Activated T-helper 1 cell treated with anti-CD3 and anti-CD28 coated beads, Interleukin-12 subunit alpha, Interleukin-12 subunit beta, Interleukin-2, Interleukin-4 antibody, amounts not matched to agents 30 ng/mL and 10 ng/mL and 1 ng/mL, durations not matched to agents 14 hours and 24 hours and 36 hours (primary cell): Measurements from ENCODE around the gene PRSS33. TPM values are rescaled to one million over a fixed set of nuclear protein-coding genes. Genes with fewer than 3 reads are reported as not detected.

Experiments used
- DNase-seq: peaks from one replicate; pipeline ENCODE4 v3.0.0; 2021; ENCODE audit warnings: low spot score
- H3K27ac Mint-ChIP-seq: one replicate; pipeline ENCODE4 v1.8.0; 2021; ENCODE audit warnings: mild to moderate bottlenecking, mixed read lengths
- H3K27me3 Mint-ChIP-seq: one replicate; pipeline ENCODE4 v1.8.0; 2022; ENCODE audit warnings: mild to moderate bottlenecking, moderate library complexity, mixed read lengths; ENCODE audit not compliant: insufficient read depth
- H3K36me3 Mint-ChIP-seq: one replicate; pipeline ENCODE4 v1.8.0; 2021; ENCODE audit warnings: low read depth, mixed read lengths
- H3K4me1 Mint-ChIP-seq: one replicate; pipeline ENCODE4 v1.8.0; 2021; ENCODE audit warnings: low read depth, mixed read lengths
- H3K4me3 Mint-ChIP-seq: one replicate; pipeline ENCODE4 v1.8.0; 2021; ENCODE audit warnings: mild to moderate bottlenecking, moderate library complexity, mixed read lengths
- H3K9me3 Mint-ChIP-seq: one replicate; pipeline ENCODE4 v1.8.0; 2021; ENCODE audit warnings: mixed read lengths
- intact Hi-C: fragments of 100-400 bp; cut with micrococcal nuclease; formaldehyde crosslinking; loops from one replicate; pipeline ENCODE4 v1.15.1; 2024
- total RNA-seq: library from RNA; stranded (reverse); gene quantifications from 2 replicates; pipeline ENCODE4 v1.2.3, GENCODE V29; 2022

The PRSS33 gene
- total RNA-seq, 1 donor from 2014 or later, result 0.10 TPM

DNA sequence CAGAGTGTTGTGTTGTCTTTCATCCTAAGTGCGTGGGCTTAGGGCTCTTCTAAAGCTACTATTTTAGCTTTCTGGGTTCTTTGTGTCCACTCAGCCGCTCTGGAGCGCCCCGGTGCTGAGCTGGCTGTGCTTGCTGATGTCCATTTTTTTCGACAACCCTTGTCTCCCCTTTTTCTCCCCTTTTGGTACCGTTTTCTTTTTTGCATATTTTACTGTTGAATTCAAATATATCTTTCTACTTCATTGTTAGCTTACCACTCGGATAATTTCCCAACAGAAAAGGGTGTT lies 33.7 kb downstream of the PRSS33 start:
- Mint-ChIP-seq H3K27me3 (no peaks in the 10 kb centered on the region), H3K27ac (peak overlapping the region; percentile 79), H3K9me3 (no peaks in the 10 kb centered on the region), H3K4me3 (peak overlapping the region; percentile 89), H3K36me3 (peaks cover 48% of the 10 kb centered on the region), H3K4me1 (peaks cover 57% of the 10 kb centered on the region)
- intact Hi-C loops, result loop anchor here (1.0 kb wide), 1 partner anchor 24 kb away; the partner anchor contains the start of gene ELOB
- no peak for DNase-seq

DNA sequence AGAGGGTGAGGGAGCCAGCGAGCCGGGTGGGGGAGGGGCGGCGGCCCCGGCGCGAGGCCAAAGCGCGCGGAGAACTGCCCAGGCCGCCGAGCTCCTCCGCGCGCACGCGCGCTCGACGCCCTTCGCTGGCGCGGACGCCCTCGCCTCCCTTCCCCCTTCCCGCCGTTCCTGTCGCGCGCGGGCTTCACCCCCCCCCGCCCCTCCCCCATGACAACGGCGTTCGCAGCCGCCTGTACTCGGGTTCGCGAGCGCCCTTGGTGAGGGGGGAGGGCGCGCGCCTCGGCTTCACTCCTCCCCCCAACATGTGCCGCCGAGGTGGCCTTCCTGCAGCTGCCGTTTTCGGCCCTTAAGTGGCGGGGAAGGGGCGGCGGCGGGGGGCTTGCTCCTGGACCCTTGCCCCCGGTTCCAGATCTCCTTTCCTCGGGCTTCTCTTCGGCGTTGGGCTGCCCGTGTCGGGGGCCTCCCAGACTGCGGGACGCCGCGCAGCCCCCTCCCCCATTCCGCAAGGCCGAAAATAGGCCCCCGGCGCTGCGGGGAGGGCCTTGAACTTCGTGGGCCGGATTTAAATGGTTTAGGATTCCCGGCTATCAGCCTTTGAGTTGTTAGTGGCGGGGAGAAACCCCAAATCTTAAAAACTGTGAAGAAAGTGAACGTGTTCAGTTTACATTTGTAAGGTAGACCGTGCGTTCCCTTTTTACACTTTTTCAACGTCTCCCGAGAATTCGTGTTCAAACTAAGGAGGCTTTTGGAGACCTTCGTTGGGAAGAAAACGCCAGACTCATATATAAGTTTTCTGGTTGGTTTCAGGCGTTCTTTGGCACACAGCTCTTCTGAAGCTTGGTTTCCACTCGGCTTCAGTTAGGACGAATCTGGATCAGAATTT lies 34.3 kb downstream of the PRSS33 start:
- no peak for DNase-seq
- peaks cover 43% of the 10 kb centered on the region for H3K36me3 Mint-ChIP-seq
- no peaks in the 10 kb centered on the region for H3K27me3 Mint-ChIP-seq
- H3K27ac Mint-ChIP-seq, result peak overlapping the region; percentile 79
- H3K4me3 Mint-ChIP-seq, result peak overlapping the region; percentile 89
- H3K9me3 Mint-ChIP-seq, result no peaks in the 10 kb centered on the region
- intact Hi-C loops, result loop anchor here (1.0 kb wide), 1 partner anchor 24 kb away; the partner anchor contains the start of gene ELOB
- H3K4me1 Mint-ChIP-seq, result peaks cover 57% of the 10 kb centered on the region

GRCh38 chr16:2752035-2752849 lies 35.1 kb downstream of the PRSS33 start, which contains the start of gene SRRM2:
TSS of gene SRRM2 (plus strand) at chr16:2752638. CDS start at chr16:2756365, 3,727 bp downstream.
- Mint-ChIP-seq H3K9me3 (no peaks in the 10 kb centered on the region), H3K27ac (peak within 1 kb of the TSS; percentile 97), H3K4me3 (peak within 1 kb of the TSS; percentile 89), H3K36me3 (peaks cover 36% of the 10 kb centered on the region), H3K4me1 (peaks cover 57% of the 10 kb centered on the region), H3K27me3 (no peaks in the 10 kb centered on the region)
- intact Hi-C loops, result no loop called here
- DNase-seq, result peak; percentile 94

DNA sequence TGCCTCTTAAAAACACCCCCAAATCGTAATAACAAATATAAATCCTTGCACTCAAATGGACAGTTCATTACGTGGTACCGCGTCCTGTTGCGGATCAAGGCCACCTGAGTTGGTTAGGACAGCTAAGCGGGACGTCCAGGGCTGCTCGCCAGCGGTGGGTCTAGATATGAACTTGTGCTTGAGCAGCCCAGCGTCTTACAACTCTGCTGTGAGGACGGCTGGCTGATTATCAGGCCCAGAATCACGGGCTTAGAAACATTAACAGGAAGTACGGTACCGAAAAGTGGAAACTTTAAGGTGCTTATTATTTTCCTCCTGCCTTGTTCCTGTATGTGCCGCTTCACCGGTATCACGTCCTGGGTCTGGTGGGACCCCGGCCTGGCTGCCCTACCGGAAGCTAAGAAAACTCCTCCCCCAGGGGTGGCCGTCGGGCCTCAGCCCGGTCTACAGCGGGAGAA lies 35.8 kb downstream of the PRSS33 start:
- Mint-ChIP-seq H3K4me1 (peaks cover 53% of the 10 kb centered on the region), H3K9me3 (no peaks in the 10 kb centered on the region), H3K27ac (peak overlapping the region; percentile 97), H3K27me3 (no peaks in the 10 kb centered on the region), H3K4me3 (peak overlapping the region; percentile 88), H3K36me3 (peaks cover 31% of the 10 kb centered on the region)
- intact Hi-C loops, result loop anchor here (2.0 kb wide), 1 partner anchor 31 kb away; the partner anchor contains the start of gene PRSS27
- no peak for DNase-seq

DNA sequence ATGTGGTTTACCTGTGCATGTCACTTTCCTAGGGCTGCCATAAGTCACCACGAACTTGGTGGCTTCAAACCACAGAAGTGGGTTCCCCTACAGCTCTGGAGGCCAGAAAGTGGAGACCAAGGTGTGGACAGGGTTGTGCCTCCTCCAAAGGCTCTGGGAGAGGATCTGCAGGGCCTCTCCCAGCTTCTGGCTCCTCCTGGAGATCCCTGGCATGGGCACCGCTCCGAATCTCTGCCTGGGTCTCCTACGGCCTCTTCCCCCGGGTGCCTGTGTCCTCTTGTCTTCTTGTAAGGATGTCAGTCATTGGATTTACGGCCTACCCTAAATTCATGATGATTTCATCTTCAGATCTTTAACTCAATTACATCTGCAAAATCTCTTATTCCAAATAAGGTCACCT lies 37.4 kb downstream of the PRSS33 start:
- peaks cover 18% of the 10 kb centered on the region for H3K36me3 Mint-ChIP-seq
- intact Hi-C loops, result loop anchor here (2.0 kb wide), 1 partner anchor 29 kb away; the partner anchor contains the start of gene PRSS27

GRCh38 chr16:2749476-2749875 lies 37.9 kb downstream of the PRSS33 start:
- no peak for DNase-seq
- peaks cover 33% of the 10 kb centered on the region for H3K4me1 Mint-ChIP-seq
- peaks cover 2% of the 10 kb centered on the region for H3K27me3 Mint-ChIP-seq
- H3K27ac Mint-ChIP-seq, result no peak overlapping the region
- H3K9me3 Mint-ChIP-seq, result no peaks in the 10 kb centered on the region
- peaks cover 15% of the 10 kb centered on the region for H3K36me3 Mint-ChIP-seq
- intact Hi-C loops, result no loop called here
- H3K4me3 Mint-ChIP-seq, result peak overlapping the region; percentile 33

More for the DNA sequence above, 37.4 kb downstream of the PRSS33 start:
- Mint-ChIP-seq H3K4me1 (peaks cover 38% of the 10 kb centered on the region), H3K4me3 (peak overlapping the region; percentile 88), H3K27ac (peak overlapping the region; percentile 97), H3K9me3 (no peaks in the 10 kb centered on the region), H3K27me3 (no peaks in the 10 kb centered on the region)
- no peak for DNase-seq

- H3K27ac Mint-ChIP-seq, result no peak overlapping the region
- H3K27me3 Mint-ChIP-seq, result peaks cover 4% of the 10 kb centered on the region
- peaks cover 11% of the 10 kb centered on the region for H3K36me3 Mint-ChIP-seq
- no peaks in the 10 kb centered on the region for H3K9me3 Mint-ChIP-seq
- intact Hi-C loops, result no loop called here
- H3K4me1 Mint-ChIP-seq, result peaks cover 27% of the 10 kb centered on the region
- H3K4me3 Mint-ChIP-seq, result no peak overlapping the region
- DNase-seq, result no peak
These were observed 38.5 kb downstream of the PRSS33 start for GRCh38 chr16:2748757-2749455.

DNA sequence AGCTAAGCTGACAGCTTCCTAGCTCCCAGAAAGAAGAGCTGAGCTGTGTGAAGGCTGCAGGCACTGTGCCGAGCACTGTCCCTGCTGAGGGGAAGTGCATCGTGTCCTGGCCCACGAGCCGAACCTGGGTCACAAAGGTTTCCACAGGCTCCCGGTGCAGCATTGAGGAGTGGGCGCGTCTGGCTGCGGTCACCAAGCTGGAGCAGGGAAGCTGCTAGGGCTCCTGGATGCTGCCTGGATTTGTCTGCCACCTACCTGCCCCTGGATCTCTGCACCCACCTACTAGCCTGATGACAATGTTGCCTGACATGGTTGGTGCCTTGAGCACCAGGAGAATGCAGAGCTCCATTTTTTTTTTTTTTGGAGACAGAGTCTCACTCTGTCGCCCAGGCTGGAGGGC lies 41.4 kb downstream of the PRSS33 start:
- intact Hi-C loops, result no loop called here
- peaks cover 17% of the 10 kb centered on the region for H3K4me1 Mint-ChIP-seq
- H3K9me3 Mint-ChIP-seq, result no peaks in the 10 kb centered on the region
- no peak for DNase-seq
- peaks cover 2% of the 10 kb centered on the region for H3K36me3 Mint-ChIP-seq
- H3K4me3 Mint-ChIP-seq, result no peak overlapping the region
- no peak overlapping the region for H3K27ac Mint-ChIP-seq
- H3K27me3 Mint-ChIP-seq, result peaks cover 4% of the 10 kb centered on the region

DNA sequence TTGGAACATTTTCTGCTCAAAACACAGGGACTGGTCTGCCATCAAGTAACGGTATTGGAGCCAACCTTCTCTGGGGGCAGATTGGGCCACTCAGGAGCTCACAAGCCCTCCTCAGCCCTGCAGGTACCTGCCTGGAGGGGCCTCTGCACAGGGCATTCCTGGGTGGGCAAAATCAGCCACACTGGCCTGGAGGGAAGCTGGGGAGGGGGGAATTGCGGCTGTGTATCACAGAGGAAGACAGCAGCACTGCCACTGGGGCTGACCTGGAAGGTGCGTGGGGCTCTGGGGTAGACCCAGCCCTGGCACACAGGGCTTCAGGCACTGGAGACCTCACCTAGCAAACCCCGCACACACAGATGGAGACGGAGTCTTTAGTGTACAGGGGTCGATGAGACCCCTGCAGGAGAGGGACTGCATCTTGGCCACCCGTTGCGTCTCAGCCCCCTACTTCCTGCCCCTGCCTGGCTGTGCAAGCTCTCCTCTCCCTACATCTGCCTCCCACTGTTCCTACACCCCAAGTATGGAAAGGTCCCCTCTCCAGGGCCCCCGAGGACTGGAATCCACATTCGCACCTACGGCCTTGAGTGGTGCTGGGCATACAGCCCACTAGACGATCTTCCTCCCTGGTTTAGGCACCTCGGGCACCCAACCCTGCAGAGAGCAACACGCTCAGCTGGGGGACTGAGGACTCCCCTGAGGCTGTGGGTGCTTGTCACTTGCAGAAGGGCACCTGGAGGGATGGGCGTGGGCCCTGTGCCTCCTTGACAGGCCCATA lies 42.1 kb downstream of the PRSS33 start:
- Mint-ChIP-seq H3K27me3 (peaks cover 4% of the 10 kb centered on the region), H3K9me3 (no peaks in the 10 kb centered on the region), H3K36me3 (peaks cover 2% of the 10 kb centered on the region), H3K27ac (no peak overlapping the region), H3K4me1 (peaks cover 10% of the 10 kb centered on the region), H3K4me3 (no peak overlapping the region)
- intact Hi-C loops, result no loop called here
- no peak for DNase-seq

DNA sequence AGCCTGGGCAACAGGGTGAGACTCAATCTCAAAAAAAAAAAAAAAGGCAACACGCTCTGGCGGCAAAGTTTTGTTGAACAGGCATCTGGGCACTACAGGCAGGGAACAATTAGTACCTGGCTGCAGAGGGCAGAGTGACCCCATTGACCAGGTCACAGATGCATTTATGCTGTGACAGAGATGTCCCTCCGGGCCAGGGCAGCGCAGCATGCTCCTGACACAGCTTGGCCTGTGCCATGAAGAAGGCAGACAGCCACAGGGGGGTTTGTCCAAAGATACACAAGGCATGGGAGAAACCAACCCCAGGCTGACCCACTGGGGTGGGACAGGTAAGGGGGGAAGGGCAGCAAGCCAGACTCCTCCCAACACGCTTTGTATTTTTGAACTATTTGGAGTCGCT lies 42.6 kb downstream of the PRSS33 start:
- H3K36me3 Mint-ChIP-seq, result peaks cover 2% of the 10 kb centered on the region
- intact Hi-C loops, result no loop called here
- no peak for DNase-seq
- no peaks in the 10 kb centered on the region for H3K9me3 Mint-ChIP-seq
- no peak overlapping the region for H3K27ac Mint-ChIP-seq
- H3K4me3 Mint-ChIP-seq, result no peak overlapping the region
- peaks cover 4% of the 10 kb centered on the region for H3K27me3 Mint-ChIP-seq
- H3K4me1 Mint-ChIP-seq, result peaks cover 4% of the 10 kb centered on the region

DNA sequence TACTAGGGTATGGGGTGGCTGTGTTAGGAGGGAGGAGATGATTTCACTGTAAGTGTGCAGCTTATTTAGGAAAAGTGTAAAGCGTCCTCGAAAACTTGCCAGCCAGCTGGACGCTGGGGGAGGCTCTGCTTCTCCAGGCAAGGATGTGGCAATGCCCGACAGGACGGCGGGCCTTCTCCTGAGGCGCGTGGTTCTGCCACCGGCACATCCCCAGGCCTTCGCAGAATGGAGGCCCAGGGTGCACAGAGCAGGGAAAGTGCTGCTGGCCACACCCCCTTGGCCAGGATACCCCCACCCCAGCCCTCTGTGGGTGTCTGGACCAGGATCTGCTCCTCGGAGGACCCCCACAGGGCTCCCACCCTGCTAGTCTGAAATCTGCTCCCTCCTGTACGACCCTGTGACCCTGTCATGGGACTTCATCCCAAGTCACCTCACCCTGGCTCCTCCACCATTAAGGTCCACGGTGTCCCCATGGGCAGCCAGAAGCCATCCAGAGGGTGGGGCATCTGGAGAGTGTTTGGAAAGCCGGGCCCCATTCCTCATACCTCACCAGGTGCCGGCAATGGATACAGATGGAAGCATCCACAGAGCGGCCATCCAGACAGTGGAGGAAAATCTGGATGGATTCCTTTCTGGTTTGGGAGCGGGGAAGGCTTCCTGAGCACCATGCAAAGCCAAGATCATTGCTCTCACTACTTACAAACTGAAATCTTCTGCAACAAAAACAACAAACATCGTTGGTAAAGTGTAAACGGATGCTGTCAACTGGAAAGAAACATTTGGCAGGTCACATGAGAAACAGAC lies 44.2 kb downstream of the PRSS33 start:
- H3K4me1 Mint-ChIP-seq, result no peaks in the 10 kb centered on the region
- H3K9me3 Mint-ChIP-seq, result no peaks in the 10 kb centered on the region
- intact Hi-C loops, result no loop called here
- DNase-seq, result no peak
- H3K4me3 Mint-ChIP-seq, result no peak overlapping the region
- no peak overlapping the region for H3K27ac Mint-ChIP-seq
- H3K27me3 Mint-ChIP-seq, result peaks cover 4% of the 10 kb centered on the region
- no peaks in the 10 kb centered on the region for H3K36me3 Mint-ChIP-seq
